Effector CD8-positive, alpha-beta T cell (primary cell): ENCODE results near the gene ZC3H12A.
"Not testable (repeated sequence)": the region's sequence is repeated elsewhere in the genome, so short reads cannot be mapped to it uniquely, and the experiment has no call there.

ENCODE experiments used
- DNase-seq: peaks from one replicate; lab custom pipeline; 2025; lab: John Stamatoyannopoulos, UW

The ZC3H12A gene

DNA sequence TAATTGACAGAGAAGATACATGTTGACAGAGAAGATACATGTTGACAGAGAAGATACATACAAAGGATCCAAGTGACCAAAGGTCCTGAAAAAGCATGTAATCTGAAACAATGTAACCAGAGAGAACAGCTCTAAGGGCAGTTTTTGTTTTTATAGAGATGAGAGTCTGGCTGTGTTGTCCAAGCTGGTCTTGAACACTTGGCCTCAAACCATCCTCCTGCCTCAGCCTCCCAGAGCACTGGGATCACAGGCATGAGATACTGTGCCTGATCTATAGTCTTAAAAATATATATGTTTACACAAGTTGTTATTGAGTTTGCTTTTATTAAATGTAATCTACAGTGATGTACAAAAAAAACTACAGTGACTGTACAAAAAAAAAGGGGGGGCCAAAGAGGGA, 27.7 kb downstream of the ZC3H12A start:
- DNase-seq, result no peak

DNA sequence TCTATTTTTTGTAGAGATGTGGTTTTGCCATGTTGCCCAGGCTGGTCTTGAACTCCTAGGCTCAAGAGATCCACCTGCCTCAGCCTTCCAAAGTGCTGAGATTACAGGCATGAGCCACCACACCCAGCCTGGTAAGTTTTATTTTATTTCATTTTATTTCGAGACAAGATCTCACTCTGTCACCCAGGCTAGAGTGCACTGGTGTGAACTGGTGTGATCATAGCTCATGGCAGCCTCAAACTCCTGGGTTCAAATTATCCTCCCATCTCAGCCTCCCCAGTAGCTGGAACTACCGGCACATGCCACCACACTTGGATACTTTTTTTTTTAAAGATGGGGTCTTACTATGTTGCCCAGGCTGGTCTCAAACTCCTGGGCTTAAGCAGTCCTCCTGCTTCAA, 28.4 kb downstream of the ZC3H12A start:
- not testable (repeated sequence) for DNase-seq

DNA sequence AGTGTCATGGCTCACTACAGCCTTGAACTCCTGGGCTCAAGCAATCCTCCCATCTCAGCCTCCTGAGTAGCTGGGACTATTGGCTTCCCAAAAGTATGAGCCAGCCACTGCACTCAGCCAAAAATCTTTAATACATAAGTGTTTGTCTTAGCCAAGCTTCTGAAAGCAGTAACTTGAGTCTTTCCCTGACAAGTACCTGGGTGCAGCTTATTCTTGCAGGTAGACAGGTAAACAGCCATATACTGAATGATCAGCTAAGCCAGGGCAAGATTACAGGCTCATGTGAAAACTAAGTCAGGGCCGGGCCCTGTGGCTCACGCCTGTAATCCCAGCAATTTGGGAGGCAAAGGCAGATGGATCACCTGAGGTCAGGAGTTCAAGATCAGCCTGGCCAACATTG, 32.4 kb downstream of the ZC3H12A start:
- DNase-seq, result no peak

DNA sequence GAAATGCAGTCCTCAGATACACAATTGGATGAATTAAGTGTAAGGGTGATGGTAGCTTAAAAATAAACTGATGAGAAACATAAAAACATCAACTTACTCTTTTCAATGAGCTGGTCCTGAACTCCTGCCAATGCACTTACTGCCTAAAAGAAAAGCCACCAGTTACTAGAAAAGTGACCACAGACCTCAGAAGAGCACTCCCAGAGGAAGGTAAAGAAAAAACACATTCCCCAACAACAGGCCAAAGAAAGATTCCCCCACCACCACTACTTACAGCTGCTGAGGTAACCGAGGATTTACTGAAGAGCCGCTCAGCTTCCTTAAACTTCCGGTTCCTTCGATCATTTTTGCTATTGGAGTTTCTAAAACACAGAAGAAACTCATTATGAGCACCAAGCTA, 34.8 kb downstream of the ZC3H12A start:
- DNase-seq, result no peak

DNA sequence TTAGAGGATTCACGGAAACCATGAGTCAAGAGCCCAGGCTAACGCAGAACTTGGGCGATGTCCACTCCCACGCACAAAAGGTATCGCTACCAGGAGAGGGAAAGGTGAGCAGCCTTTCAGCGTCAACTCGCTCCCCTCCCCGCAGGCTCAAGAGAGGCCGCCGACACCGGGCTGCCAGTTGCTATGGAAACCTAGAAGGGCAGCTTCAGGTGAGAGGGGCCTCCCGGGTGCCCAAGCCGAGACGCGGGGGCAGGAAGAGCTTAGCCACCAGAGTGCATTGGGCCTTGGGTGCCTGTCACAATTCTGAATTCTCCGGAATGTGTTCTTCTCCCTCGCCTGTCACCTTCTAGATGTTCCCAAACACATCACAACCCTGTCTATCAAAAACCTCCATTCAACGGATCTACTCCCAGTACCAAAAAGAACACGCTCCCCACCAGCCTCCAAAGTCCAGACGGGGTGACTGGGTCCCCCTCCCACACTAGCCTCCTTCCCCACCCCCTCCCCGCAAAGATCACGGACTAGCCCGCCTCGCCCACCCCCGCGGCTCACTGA, 39.5 kb downstream of the ZC3H12A start:
- peak; percentile 15 for DNase-seq

DNA sequence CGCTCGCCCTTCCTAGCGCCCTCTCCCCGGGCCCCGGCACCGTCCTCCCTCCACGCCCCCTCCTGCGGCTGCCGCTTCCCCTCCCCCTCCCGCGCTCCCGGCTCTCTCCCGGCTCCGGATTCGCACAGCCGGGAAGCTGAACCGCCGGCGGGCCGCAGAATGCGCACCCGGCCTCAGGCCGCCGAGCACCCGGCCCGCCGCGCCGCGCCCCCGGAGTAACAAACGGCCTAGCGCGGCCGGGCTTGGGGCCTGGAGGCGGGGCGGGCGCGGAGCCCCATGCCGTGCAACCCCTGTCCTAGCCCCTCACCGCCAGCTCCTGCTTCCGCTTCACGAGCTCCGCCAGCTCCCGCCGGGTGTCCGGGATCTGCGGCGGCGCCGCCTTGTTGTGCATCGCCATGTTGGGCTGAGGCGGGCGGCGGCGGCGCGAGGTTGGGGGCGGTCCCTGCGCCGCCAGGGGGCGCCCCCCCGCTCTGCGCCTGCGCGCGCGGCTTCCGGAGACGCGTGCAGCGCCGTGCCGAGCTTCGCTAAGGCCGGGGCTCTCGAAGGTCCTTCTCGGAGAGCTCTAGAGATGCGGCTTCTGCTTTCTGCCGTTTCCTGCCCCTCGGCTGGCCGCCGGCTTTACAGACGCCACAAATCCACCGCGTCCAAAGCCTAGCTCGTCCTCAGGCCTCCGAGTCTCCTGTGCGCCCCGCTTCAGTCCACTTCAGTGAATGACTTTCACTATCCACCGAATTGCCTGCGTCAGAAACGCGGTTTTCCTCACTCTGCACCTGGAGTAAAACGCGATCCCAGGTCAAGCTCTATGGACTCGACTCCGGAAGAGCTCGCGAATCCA, 40.2 kb downstream of the ZC3H12A start, which contains the start of gene MEAF6:
Gene MEAF6 (minus strand): TSS at position 417 of the 835 bp plus-strand sequence. CDS start 20 bp downstream, at position 397.
- DNase-seq, result peak; percentile 74

DNA sequence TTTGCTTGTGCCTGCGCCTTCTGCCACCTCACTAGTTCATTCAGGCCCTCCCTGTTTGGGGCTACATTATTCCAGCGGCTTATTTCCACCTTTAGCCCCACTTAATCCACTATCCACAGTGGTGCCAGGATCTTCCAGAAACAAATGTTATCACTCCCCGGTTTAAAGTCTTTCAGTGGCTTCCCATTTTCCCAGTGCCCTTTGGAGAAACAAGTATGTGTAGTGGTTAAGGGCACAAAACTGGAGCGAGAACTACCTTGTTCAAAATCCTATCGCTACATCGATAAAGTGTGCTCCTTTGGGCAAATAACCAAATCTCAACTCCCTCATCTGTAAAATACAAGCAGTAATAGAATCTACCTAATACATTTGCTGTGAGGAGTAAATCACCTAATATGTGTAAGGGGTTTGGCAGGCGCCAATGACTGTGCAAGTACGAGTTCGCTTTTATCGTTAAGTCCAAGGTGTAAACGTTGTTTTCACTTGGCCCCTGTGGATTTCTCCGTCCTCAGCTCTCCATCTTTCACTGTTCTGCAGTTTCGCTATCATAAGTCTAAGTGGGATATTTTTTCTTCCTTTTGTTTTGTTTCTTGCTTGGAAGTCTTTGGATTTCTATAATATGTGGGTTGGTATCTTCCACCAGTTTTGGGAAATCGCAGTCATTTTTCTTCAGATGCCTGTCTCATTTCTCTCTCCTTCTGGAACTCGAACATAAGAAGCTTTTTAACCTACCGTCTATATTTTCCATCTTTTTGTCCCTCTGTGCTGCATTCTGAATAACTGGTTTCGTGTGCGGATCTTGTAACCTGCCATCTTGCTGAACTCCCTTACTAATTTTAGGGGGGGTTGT, 41.0 kb downstream of the ZC3H12A start:
- DNase-seq, result no peak

DNA sequence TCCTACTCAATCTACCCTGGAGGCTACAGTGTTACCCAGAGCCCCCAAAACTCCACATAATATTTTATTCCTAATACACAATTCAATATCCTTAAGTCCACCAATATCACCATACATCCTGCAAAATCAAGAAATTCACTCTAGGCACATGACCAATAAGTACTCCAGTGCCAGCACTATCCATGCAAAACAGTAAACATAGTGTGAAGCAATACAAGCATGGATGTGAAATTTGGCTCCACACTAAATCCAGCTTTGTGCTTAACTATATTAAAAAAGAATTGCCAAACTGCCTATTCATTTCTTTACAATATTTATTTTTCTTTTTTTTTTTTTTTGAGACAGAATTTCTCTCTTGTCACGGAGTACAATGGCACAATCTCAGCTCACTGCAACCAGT, 43.2 kb downstream of the ZC3H12A start:
- DNase-seq, result no peak

DNA sequence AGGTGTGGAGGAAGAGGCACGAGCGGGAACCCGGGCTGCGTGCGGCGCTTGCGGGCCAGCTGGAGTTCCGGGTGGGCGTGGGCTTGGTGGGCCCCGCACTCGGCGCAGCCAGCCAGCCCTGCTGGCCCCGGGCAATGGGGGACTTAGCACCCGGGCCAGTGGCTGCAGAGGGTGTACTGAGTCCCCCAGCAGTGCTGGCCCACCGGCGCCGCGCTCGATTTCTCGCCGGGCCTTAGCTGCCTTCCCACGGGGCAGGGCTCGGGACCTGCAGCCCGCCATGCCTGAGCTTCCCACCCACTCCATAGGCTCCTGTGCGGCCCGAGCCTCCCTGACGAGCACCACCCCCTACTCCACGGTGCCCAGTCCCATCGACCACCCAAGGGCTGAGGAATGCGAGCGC, 43.9 kb downstream of the ZC3H12A start:
- not testable (repeated sequence) for DNase-seq

DNA sequence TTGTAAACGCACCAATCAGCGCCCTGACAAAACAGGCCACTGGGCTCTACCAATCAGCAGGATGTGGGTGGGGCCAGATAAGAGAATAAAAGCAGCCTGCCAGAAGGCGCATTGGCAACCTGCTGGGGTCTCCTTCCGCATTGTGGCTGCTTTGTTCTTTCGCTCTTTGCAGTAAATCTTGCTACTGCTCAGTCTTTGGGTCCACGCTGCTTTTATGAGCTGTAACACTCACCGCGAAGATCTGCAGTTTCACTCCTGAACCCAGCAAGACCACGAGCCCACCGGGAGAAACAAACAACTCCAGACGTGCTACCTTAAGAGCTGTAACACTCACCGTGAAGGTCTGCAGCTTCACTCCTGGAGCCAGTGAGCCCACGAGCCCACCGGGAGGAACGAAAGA, 44.5 kb downstream of the ZC3H12A start:
- DNase-seq, result peak; percentile 50

DNA sequence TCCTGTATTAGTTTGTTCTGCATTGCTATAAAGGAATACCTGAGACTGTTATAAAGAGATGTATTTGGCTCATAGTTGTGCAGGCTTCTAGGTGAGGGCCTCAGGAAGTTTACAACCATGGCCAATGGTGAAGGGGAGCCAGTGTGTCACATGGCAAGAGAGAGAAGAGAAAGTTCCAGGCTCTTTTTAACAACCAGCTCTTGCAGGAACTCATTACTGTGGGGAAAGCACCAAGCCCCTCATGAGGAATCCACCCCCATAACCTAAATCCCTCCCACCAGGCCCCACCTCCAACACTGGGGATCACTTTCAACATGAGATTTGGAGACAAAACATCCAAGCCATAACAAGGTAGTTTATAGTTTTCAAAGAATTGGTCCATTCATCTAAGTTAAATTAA, 45.2 kb downstream of the ZC3H12A start:
- no peak for DNase-seq

DNA sequence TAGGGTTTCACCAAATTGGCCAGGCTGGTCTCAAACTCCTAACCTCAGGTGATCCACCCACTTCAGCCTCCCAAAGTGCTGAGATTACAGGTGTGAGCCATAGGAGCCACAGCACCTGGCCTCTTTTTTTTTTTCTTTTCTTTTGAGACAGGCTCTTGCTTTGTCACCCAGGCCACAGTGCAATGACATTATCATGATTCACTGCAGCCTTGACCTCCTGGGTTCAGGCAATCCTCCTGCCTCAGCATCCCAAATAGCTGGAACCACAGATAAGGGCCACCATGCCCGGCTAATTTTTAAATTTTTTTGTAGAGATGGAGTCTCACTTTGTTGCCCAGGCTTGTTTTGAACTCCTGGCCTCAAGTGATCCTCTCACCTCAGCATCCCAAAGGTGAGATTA, 55.5 kb downstream of the ZC3H12A start:
- not testable (repeated sequence) for DNase-seq

DNA sequence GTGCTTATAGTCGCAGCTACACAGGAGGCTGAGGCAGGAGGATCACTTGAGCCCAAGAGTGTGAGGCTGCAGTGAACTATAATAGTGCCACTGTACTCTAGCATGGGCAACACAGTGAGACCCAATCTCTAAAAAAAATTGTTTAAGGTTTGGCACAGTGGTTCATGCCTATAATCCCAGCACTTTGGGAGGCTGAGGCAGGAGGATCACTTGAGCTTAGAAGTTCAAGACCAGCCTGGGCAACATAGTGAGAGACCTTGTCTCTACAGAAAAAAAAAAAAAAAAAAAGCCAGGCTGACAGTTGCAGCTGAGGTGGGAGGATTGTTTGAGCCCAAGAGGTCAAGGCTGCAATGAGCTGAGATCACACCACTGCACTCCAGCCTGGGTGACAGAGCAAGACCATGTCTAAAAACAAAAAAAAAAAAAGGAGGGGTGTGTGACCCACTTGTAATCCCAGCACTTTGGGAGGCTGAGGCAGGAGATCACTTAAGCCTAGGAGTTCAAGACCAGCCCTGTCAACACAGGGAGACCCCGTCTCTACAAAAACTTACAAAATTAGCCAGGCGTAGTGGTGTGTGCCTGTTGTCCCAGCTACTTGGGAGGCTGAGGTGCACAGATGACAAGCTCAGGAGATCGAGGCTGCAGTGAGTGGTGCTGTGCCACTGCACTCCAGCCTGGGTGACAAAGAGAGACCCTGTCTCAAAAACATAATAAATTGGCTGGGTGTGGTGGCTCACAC, 58.2 kb downstream of the ZC3H12A start:
- DNase-seq, result not testable (repeated sequence)

DNA sequence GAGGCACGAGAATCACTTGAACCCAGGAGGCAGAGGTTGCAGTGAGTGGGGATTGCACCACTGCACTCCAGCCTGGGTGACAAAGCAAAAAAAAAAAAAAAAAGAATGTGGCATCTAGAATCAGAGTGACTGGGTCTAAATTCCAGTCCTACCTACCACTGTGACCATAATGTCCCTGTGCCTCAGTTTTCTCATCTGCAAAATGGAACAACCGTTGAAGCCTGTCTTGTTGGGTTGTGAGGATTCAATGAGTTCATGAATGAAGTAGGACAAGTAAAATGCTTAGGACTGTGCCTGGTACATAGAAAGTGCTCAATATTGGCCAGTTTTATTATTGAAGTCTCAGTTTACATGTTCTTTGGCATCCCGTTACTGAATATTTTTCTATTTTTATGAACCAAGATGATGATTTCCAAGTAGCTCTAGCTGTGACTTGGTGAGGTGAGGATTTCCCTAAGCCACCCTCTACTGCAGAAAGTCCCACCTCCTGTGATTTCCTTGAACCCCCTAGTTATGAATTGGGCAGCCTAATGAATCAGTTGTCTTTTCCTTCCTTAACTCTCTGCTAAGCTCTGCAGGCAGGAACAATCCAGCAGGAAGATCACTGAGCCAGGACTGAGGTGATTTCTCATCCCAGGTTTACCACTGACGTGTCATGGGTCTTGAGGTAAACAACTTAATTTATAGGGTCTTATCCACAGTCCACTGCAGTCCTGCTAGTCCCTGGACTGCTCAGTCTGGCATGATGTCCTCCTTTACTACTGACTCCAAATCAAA, 59.1 kb downstream of the ZC3H12A start:
- no peak for DNase-seq
